Dermis blood vessel endothelial cell (primary cell): Measurements from ENCODE around the gene ANKRD13B. TPM values are rescaled to one million over a fixed set of nuclear protein-coding genes. Genes with fewer than 3 reads are reported as not detected.
"Not testable (repeated sequence)": the region's sequence is repeated elsewhere in the genome, so short reads cannot be mapped to it uniquely, and the experiment has no call there.

Source experiments
- DNase-seq: peaks from one replicate; pipeline ENCODE4 v3.0.0; 2010
- total RNA-seq: library from RNA; depleted of rRNA; stranded (reverse); fragments of >200 nt; gene quantifications from 2 replicates; pipeline ENCODE4 v1.2.3, GENCODE V29; 2014

ANKRD13B gene
- total RNA-seq, result 7.7 and 13.9 TPM in 2 replicates

- peak; percentile 48 for DNase-seq
These were observed at the start of gene ANKRD13B for GRCh38 chr17:29592850-29593551. ANKRD13B (plus strand) TSS chr17:29593132; CDS start chr17:29593622, 490 bp downstream.

DNA sequence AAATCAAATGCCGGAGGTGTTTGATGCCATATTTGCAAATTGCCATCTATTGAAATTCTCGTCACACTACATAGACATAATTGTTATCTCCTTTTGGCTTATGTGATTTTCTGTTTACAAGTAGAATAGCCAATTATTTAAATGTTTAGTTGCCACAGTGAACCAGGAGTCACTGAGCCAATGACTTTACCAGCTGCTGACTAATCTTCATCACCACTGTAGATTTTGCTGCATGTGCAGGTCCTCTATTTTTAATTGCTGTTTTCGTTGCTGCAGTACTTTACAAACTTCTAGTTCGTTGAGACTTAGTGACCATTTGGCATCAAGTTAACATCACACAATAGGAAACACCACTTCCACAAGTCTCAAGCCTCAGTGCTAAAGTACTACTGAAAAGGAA lies 48.9 kb upstream of the ANKRD13B start:
- DNase-seq, result no peak

- DNase-seq, result no peak
These were observed 46.8 kb upstream of the ANKRD13B start for GRCh38 chr17:29546085-29546484.

DNA sequence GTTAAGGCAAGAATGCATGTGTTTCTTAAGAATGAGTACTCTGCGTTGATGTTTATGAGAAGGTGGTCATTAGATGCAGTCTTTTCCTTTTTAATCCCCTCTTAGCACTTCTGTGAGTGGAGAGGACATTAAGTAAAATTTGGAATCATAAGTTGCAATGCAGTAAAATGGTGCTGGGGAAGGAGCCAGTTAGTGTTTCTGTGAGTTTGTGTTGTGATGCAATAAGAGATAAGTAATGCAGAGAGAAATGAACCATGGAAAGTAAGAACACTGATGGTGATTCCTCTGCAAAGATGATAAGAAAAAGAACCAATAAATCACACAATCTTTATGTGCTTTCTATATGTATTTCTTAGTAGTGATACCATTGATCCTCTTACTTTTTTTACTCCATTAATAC lies 46.1 kb upstream of the ANKRD13B start:
- DNase-seq, result no peak

DNA sequence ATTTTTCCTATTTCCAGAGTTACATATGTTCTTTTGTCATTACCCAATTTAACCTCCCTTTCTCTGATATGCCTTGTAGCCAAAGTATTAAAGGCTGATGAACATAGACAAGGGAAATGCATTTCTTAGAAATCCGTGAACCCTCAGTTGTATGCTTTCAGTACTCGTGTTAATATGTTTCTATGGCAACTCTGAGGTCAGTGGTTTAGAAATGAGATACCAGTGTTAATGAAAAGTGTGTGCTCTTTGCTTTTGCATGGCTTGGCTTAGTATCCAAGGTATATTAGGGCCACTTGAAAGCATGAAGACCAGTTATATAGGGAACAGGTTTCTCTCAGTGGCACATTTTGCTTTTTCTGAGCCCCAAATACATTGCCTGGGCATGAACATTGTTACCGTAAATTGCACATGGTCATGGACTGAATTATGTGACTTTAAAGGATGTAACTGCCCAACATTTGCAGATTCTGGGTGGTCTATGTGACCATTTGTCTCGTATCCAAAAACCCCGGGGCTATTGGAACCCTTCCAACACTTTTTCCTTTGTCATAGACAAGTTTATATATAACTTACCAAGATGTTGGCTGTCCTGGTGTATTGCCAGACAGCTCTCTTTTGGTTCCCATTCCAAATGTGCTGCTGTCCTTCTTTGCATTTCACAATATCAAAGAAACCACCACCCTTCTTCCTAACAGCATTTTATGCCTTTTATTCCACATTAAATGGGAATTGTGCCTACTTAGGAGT lies 43.6 kb upstream of the ANKRD13B start:
- DNase-seq, result no peak

GRCh38 chr17:29555840-29556239 lies 37.1 kb upstream of the ANKRD13B start:
- DNase-seq, result no peak

- no peak for DNase-seq
These were observed 35.7 kb upstream of the ANKRD13B start for GRCh38 chr17:29557085-29557738.

- DNase-seq, result no peak
These were observed 35.2 kb upstream of the ANKRD13B start for GRCh38 chr17:29557739-29558116.

DNA sequence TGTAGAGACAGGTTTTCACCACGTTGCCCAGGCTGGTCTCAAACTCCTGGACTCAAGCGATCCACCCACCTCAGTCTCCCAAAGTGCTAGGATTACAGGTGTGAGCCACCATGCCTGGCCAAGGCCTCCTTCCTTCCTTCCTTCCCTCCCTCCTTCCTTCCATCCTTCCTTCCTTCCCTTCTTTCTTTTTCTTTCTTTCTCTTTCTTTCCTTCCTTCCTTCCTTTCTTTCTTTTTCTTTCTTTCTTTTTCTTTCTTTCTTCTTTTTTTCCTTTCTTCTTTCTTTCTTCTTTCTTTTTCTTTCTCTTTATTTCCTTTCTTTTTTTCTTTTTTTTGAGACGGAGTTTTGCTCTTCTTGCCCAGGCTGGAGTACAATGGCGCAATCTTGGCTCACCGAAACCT lies 34.8 kb upstream of the ANKRD13B start:
- not testable (repeated sequence) for DNase-seq

DNA sequence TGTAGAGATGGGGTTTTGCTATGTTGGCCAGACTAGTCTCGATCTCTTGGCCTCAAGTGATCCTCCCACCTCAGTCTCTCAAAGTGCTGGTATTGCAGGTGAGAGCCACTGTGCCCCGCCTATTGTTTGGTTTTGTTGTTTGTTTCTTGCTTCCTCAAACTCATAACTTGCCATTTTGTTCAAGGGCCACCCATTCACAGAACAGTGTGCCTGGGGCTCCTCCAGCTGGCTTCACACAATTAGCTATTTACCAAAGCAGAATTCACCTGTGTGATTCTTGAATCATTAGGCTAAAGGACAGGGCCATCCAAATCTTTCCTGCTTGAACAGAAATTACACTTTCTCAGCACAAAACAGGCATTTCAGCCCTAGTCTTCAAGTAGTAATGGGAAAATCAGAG lies 33.3 kb upstream of the ANKRD13B start:
- no peak for DNase-seq

DNA sequence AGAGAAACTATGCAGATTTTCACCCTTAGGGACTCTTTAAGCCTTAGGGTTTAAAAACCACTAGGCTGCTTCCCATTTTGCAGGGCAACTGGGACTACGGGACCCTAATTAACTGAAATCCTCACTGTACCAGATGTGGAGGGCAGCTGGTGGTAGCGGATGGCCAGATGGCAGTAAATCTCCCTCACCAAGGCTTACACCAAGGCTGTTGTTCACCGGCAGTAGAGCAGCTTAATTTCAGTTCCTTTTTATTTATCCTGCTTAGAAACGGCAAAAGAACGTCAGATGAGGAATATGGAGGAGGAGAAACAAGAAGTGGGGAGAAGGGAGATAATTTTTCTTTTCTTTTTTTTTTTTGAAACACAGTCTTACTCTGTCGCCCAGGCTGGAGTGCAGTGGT lies 32.6 kb upstream of the ANKRD13B start:
- no peak for DNase-seq

DNA sequence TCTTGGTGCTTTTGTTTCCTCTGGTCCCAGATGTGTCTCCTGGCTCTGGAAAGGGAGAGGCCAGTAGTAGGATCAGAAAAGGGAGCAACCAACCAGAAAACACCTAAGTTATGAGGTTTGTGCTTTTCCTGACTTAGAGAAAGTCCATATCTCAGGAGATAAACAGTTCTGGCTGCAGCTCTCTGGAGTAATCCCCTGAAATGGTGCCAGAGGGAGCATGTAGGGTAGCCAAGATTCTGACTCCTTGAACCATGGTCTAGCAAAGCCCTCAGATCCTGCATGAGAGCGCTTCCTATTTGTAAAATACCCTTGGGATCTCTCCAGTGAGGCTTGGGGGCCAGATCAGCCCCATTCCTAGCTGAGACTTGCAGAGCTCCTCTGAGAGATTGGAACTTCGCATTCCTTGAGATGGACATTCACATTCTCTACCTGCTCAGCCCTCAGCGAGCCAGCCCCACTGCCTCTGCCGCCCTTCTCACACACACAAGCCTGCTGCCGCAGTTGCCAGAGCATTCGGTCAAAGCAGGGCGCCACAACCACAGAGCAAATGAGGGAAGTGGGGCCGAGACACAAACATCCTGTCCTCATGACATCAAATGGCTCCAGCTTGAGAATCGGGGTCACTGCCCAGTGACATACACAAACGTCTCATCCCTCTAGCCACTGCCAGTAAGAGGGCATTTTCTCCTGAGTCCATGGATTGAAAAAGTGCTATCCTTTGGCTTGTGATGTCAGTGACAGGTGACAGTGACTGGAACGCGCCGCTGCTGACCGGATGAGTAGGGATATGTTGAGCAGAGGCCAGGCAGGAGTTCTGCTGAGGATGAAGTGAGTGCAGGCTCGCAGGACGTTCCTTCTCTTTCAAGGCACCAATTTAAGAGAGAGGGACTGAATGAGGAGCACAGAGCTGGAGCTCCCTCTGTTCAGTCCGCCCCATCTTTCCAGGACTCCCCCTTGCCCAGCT lies 31.1 kb upstream of the ANKRD13B start:
- DNase-seq, result peak; percentile 27

- peak; percentile 32 for DNase-seq
These were observed 30.3 kb upstream of the ANKRD13B start for GRCh38 chr17:29562615-29563014.

- DNase-seq, result no peak
These were observed 29.1 kb upstream of the ANKRD13B start for GRCh38 chr17:29563816-29564215.

DNA sequence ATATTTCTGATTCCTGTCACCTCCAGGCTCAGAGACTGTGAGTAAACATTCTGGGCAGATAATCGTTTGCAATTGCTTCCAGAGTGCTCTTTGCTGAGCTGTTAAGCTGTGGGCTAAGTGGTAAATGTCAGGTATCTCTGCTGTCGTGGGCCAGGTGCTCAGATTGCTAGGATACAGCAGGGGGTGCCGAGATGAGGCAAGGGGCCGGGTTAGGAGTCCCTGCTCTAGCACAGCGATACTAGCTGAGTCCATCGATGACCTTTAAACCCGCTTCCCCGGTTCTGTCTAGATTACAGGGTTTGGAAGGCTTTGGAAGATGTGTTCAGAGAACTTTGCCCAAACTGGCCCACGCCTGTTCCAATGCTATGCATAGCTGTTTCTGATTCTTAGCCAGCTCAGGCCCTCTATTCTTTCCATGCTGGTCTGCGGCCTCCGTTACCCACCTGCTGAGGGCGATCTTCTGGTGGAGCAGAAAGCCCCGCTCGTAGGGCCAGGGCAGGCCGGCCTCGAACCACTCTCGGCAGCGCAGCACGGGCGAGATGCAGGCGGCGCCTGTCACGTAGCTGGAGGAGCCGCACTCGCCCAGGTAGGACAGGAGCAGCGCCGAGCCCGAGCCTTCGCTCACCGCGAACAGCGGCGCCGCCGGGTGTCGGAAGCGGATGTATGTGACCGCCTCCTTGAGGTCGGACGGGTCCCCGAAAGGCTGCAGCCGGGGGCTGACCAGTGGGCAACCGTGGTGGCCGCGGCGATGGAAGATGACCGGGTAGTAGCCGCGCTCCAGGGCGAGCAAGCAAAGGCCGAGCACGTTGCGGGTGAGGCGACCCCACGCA lies 27.1 kb upstream of the ANKRD13B start:
- DNase-seq, result peak; percentile 49

DNA sequence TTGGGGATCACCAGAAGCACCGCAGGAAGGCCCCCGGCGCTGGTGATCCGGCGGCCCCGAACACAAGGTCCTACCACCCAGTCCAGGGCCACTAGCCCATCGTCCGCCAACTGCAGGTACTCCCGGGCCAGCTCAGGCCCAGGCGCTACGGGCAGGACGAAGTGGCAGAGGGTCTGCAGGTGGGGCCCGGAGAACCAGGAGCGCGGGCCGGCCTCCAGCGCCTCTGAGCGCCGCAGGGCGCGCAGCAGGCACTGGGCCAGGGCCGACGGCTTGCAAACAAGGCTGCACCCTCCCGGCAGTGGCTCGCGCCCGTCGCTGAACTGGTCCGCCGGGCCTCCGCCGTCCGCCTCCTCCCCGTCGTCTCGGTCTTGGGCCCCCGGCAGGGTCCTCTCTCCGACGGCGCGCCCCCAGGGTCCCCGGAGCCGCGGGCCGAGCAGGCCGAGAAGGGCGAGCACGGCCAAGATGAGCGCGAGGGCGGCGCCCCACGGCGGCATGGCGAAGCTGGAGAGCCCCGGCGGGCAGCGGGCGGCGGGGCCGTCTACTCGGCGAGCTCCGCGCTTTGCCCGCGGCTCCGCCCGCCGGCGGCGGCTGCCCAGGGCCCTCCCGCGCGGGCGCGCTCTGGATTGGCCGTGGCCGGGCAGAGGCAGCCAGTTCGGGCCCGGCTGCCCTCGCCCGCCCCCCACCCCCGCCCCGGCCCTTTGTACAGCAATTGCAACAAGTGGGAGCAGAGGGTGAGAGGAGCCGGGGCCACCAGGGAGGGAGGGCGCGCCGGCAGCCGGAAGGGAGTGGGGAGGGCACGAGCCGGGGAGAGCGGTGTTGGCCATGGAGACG lies 26.2 kb upstream of the ANKRD13B start, which contains the start of gene ABHD15:
Gene ABHD15, minus strand, starts transcription at position 565 of the 831 bp plus-strand sequence. Its CDS starts 71 bp downstream, at position 494.
- DNase-seq, result peak; percentile 76

GRCh38 chr17:29567304-29567553 lies 25.7 kb upstream of the ANKRD13B start:
- DNase-seq, result no peak

GRCh38 chr17:29567554-29568330 lies 25.2 kb upstream of the ANKRD13B start:
- peak; percentile 49 for DNase-seq

DNA sequence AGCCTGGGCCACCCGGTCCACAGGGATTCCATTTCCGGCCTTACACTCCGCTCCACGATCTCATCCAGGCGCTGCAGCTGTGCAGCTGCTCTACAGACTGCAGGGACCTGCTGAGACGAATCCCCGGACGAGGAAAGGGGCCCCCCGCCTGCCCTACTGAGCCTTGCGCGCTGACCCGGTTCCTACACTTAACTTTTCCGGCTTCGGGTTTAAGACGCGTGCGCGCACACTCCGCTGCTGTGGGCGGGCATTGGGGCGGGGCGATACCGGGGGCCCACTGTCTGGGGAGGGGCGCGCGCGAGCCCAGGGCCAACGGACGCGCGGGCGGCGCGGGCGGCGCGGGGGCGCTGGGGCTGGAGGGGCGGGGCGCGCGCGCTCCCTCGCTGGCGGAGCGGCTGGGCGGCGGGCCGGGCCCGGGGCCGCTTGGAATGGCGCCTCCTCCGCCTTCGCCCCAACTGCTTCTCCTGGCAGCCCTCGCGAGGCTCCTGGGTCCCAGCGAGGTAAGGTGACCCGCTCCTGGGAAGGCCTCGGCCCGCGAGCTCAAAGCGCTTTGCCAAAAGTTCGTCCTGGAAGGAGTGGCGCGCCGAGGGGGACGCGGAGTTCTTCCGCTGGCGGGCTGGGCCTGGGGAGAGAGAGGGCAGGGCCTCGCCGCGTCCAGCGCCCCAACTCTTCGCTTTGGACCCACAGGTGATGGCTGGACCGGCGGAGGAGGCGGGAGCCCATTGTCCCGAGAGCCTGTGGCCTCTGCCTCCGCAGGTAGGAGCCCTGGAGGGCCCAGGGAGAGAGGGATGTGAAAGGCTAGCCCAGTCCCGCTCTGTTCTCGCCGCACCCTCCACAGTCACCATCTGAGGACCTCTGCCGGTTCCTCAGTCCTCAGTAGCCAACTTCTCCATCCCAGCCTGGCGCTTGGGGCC lies 24.3 kb upstream of the ANKRD13B start, which contains the start of gene TP53I13:
Gene TP53I13, plus strand, starts transcription at position 371 of the 914 bp plus-strand sequence. Its CDS starts 58 bp downstream, at position 429.
- peak; percentile 84 for DNase-seq
